ENCODE data around the gene HOXB6. TPM values are rescaled to one million over a fixed set of nuclear protein-coding genes. Genes with fewer than 3 reads are reported as not detected.

HOXB6 gene
- total and polyA plus RNA-seq, 5 donors from 2014 or later: not detected

GRCh38 chr17:48616717-48617470 lies 12.1 kb upstream of the HOXB6 start:
- no peak overlapping the region for H3K4me3 ChIP-seq (ENCODE audit: low read depth, low read length)
- H3K4me1 ChIP-seq (ENCODE audit: control insufficient read depth, insufficient read depth, low read length, poor library complexity, severe bottlenecking): peaks cover 51% of the 10 kb centered on the region
- H3K27me3 ChIP-seq (ENCODE audit: control insufficient read depth, insufficient read depth, low read length): peaks cover 42% of the 10 kb centered on the region
- H3K9me3 ChIP-seq (ENCODE audit: control insufficient read depth in 2 of 2, low read length in 2 of 2): no peaks in the 10 kb centered on the region
- H3K36me3 Mint-ChIP-seq: no peaks in the 10 kb centered on the region
- peaks cover 93% of the 10 kb centered on the region for H3K27me3 Mint-ChIP-seq
- no peak for DNase-seq
- no peak overlapping the region for H3K27ac ChIP-seq (ENCODE audit: insufficient read depth, low read length, poor library complexity, severe bottlenecking)
- H3K27ac Mint-ChIP-seq: peak overlapping the region in 1 of 3 donors; percentile 57
- no peak for ATAC-seq (ENCODE audit: low read depth in 2 of 2)
- H3K9me3 Mint-ChIP-seq: peaks cover 0 to 9% (median 0%) of the 10 kb centered on the region in 7 donors
- peaks cover 10 to 54% (median 42%) of the 10 kb centered on the region in 4 donors for H3K4me1 Mint-ChIP-seq
- H3K4me3 Mint-ChIP-seq: peak overlapping the region in 3 of 4 donors; percentile 56 to 82 (median 73)
- no peaks in the 10 kb centered on the region for H3K36me3 ChIP-seq (ENCODE audit: control insufficient read depth, insufficient read depth, low read length)

- no peak overlapping the region for H3K27ac ChIP-seq (ENCODE audit: insufficient read depth, low read length, poor library complexity, severe bottlenecking)
Measured at GRCh38 chr17:48615963-48616716, 11.4 kb upstream of the HOXB6 start.

GRCh38 chr17:48615047-48615962 lies 10.5 kb upstream of the HOXB6 start, which contains the start of gene HOXB8:
Gene HOXB8 (minus strand): TSS chr17:48615292. CDS start chr17:48614704, 588 bp downstream.
- Histone ChIP-seq H3K27ac (ENCODE audit: insufficient read depth, low read length, poor library complexity, severe bottlenecking) (no peak within 1 kb of the TSS), H3K4me3 (ENCODE audit: low read depth, low read length) (no peak within 1 kb of the TSS), H3K4me1 (ENCODE audit: control insufficient read depth, insufficient read depth, low read length, poor library complexity, severe bottlenecking) (peaks cover 66% of the 10 kb centered on the region), H3K9me3 (ENCODE audit: control insufficient read depth in 2 of 2, low read length in 2 of 2) (no peaks in the 10 kb centered on the region), H3K36me3 (ENCODE audit: control insufficient read depth, insufficient read depth, low read length) (no peaks in the 10 kb centered on the region), H3K27me3 (ENCODE audit: control insufficient read depth, insufficient read depth, low read length) (peaks cover 28% of the 10 kb centered on the region)
- no peaks in the 10 kb centered on the region for H3K36me3 Mint-ChIP-seq
- ATAC-seq (ENCODE audit: low read depth in 2 of 2) (no peak), DNase-seq (no peak)
- peaks cover 90% of the 10 kb centered on the region for H3K27me3 Mint-ChIP-seq
- peak within 1 kb of the TSS in 1 of 3 donors; percentile 87 for H3K27ac Mint-ChIP-seq
- peaks cover 0 to 9% (median 0%) of the 10 kb centered on the region in 7 donors for H3K9me3 Mint-ChIP-seq
- H3K4me3 Mint-ChIP-seq: peak within 1 kb of the TSS; percentile 74 to 88 (median 82)
- H3K4me1 Mint-ChIP-seq: peaks cover 10 to 67% (median 51%) of the 10 kb centered on the region in 4 donors

More at GRCh38 chr17:48615963-48616716, 11.4 kb upstream of the HOXB6 start:
- Histone ChIP-seq H3K9me3 (ENCODE audit: control insufficient read depth in 2 of 2, low read length in 2 of 2) (no peaks in the 10 kb centered on the region), H3K4me3 (ENCODE audit: low read depth, low read length) (no peak overlapping the region), H3K4me1 (ENCODE audit: control insufficient read depth, insufficient read depth, low read length, poor library complexity, severe bottlenecking) (peaks cover 58% of the 10 kb centered on the region), H3K36me3 (ENCODE audit: control insufficient read depth, insufficient read depth, low read length) (no peaks in the 10 kb centered on the region), H3K27me3 (ENCODE audit: control insufficient read depth, insufficient read depth, low read length) (peaks cover 36% of the 10 kb centered on the region)
- H3K27me3 Mint-ChIP-seq: peaks cover 92% of the 10 kb centered on the region
- no peak overlapping the region for H3K27ac Mint-ChIP-seq
- peaks cover 0 to 9% (median 0%) of the 10 kb centered on the region in 7 donors for H3K9me3 Mint-ChIP-seq
- peak overlapping the region in 2 of 4 donors; percentile 27 to 73 for H3K4me3 Mint-ChIP-seq
- peaks cover 10 to 61% (median 46%) of the 10 kb centered on the region in 4 donors for H3K4me1 Mint-ChIP-seq
- no peak for DNase-seq
- ATAC-seq (ENCODE audit: low read depth in 2 of 2): no peak
- no peaks in the 10 kb centered on the region for H3K36me3 Mint-ChIP-seq

GRCh38 chr17:48613862-48614694 lies 9.3 kb upstream of the HOXB6 start:
- Mint-ChIP-seq H3K4me1 (peaks cover 10 to 69% (median 52%) of the 10 kb centered on the region in 4 donors), H3K9me3 (peaks cover 0 to 9% (median 0%) of the 10 kb centered on the region in 7 donors), H3K27ac (no peak overlapping the region), H3K36me3 (no peaks in the 10 kb centered on the region), H3K4me3 (peak overlapping the region; percentile 74 to 88 (median 82)), H3K27me3 (peaks cover 87% of the 10 kb centered on the region)
- no peaks in the 10 kb centered on the region for H3K36me3 ChIP-seq (ENCODE audit: control insufficient read depth, insufficient read depth, low read length)
- no peak overlapping the region for H3K4me3 ChIP-seq (ENCODE audit: low read depth, low read length)
- ATAC-seq (ENCODE audit: low read depth in 2 of 2) (peak in 1 of 2 donors; percentile 19), DNase-seq (peak in 1 of 3 donors; percentile 47)
- H3K4me1 ChIP-seq (ENCODE audit: control insufficient read depth, insufficient read depth, low read length, poor library complexity, severe bottlenecking): peaks cover 74% of the 10 kb centered on the region
- H3K27me3 ChIP-seq (ENCODE audit: control insufficient read depth, insufficient read depth, low read length): peaks cover 31% of the 10 kb centered on the region
- no peaks in the 10 kb centered on the region for H3K9me3 ChIP-seq (ENCODE audit: control insufficient read depth in 2 of 2, low read length in 2 of 2)
- no peak overlapping the region for H3K27ac ChIP-seq (ENCODE audit: insufficient read depth, low read length, poor library complexity, severe bottlenecking)

GRCh38 chr17:48612854-48613691 lies 8.3 kb upstream of the HOXB6 start:
- H3K4me3 Mint-ChIP-seq: peak overlapping the region; percentile 84 to 97 (median 88)
- H3K27ac Mint-ChIP-seq: peak overlapping the region in 1 of 3 donors; percentile 64
- H3K36me3 Mint-ChIP-seq: no peaks in the 10 kb centered on the region
- Histone ChIP-seq H3K9me3 (ENCODE audit: control insufficient read depth in 2 of 2, low read length in 2 of 2) (no peaks in the 10 kb centered on the region), H3K4me3 (ENCODE audit: low read depth, low read length) (peak overlapping the region; percentile 68), H3K27ac (ENCODE audit: insufficient read depth, low read length, poor library complexity, severe bottlenecking) (no peak overlapping the region), H3K36me3 (ENCODE audit: control insufficient read depth, insufficient read depth, low read length) (no peaks in the 10 kb centered on the region), H3K27me3 (ENCODE audit: control insufficient read depth, insufficient read depth, low read length) (peaks cover 31% of the 10 kb centered on the region), H3K4me1 (ENCODE audit: control insufficient read depth, insufficient read depth, low read length, poor library complexity, severe bottlenecking) (peaks cover 65% of the 10 kb centered on the region)
- ATAC-seq (ENCODE audit: low read depth in 2 of 2): peak; percentile 61 to 62
- peaks cover 4 to 61% (median 45%) of the 10 kb centered on the region in 4 donors for H3K4me1 Mint-ChIP-seq
- peaks cover 87% of the 10 kb centered on the region for H3K27me3 Mint-ChIP-seq
- DNase-seq: peak in 2 of 3 donors; percentile 43 to 51
- H3K9me3 Mint-ChIP-seq: peaks cover 0 to 6% (median 0%) of the 10 kb centered on the region in 7 donors

- DNase-seq (peak in 1 of 3 donors; percentile 34), ATAC-seq (ENCODE audit: low read depth in 2 of 2) (peak in 1 of 2 donors; percentile 7)
- H3K27me3 ChIP-seq (ENCODE audit: control insufficient read depth, insufficient read depth, low read length): peaks cover 30% of the 10 kb centered on the region
- no peaks in the 10 kb centered on the region for H3K9me3 ChIP-seq (ENCODE audit: control insufficient read depth in 2 of 2, low read length in 2 of 2)
- peak overlapping the region; percentile 68 for H3K4me3 ChIP-seq (ENCODE audit: low read depth, low read length)
- peaks cover 59% of the 10 kb centered on the region for H3K4me1 ChIP-seq (ENCODE audit: control insufficient read depth, insufficient read depth, low read length, poor library complexity, severe bottlenecking)
- no peak overlapping the region for H3K27ac ChIP-seq (ENCODE audit: insufficient read depth, low read length, poor library complexity, severe bottlenecking)
- H3K36me3 ChIP-seq (ENCODE audit: control insufficient read depth, insufficient read depth, low read length): no peaks in the 10 kb centered on the region
- Mint-ChIP-seq H3K27ac (peak overlapping the region in 2 of 3 donors; percentile 26 to 64), H3K9me3 (peaks cover 0 to 6% (median 0%) of the 10 kb centered on the region in 7 donors), H3K4me3 (peak overlapping the region; percentile 82 to 97 (median 88)), H3K27me3 (peaks cover 87% of the 10 kb centered on the region), H3K4me1 (peaks cover 4 to 59% (median 43%) of the 10 kb centered on the region in 4 donors), H3K36me3 (no peaks in the 10 kb centered on the region)
Measured at GRCh38 chr17:48612456-48612853, 7.7 kb upstream of the HOXB6 start.

Measured in CD4-positive, CD25-positive, alpha-beta regulatory T cell (primary cell).